Fibroblast of peridontal ligament (primary cell): ENCODE results near the gene P2RY14.
A peak's percentile ranks its signal among the peaks of the same experiment; 100 is the strongest.
"Not testable (repeated sequence)": the region's sequence is repeated elsewhere in the genome, so short reads cannot be mapped to it uniquely, and the experiment has no call there.

ENCODE experiments used
- DNase-seq: peaks from one replicate; pipeline ENCODE4 v3.0.0-alpha.2; 2010; ENCODE audit errors: extremely low read depth

Gene P2RY14

GRCh38 chr3:151262871-151263525, 15.3 kb downstream of the P2RY14 start:
- DNase-seq, result peak; percentile 72

DNA sequence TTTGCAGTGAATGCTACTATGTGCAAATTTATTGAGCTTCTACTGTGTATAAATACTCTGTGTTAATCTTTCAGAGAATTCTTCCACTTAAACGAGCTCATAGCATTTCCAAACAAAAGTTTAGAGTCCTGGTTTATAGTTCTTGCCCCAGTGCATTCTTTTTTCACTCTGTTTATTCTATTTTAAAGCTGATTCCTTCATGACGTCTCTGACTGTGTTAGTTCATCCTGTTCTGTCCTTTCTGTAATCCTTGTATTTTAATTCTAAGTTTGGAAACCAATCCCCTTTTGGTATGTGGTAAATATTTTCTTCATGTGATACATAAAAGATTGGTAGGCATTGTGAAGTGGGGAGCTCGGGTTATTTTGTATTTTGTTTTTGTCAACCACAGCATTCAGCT, 18.7 kb downstream of the P2RY14 start:
- peak; percentile 48 for DNase-seq

GRCh38 chr3:151256749-151257148, 21.6 kb downstream of the P2RY14 start:
- no peak for DNase-seq

DNA sequence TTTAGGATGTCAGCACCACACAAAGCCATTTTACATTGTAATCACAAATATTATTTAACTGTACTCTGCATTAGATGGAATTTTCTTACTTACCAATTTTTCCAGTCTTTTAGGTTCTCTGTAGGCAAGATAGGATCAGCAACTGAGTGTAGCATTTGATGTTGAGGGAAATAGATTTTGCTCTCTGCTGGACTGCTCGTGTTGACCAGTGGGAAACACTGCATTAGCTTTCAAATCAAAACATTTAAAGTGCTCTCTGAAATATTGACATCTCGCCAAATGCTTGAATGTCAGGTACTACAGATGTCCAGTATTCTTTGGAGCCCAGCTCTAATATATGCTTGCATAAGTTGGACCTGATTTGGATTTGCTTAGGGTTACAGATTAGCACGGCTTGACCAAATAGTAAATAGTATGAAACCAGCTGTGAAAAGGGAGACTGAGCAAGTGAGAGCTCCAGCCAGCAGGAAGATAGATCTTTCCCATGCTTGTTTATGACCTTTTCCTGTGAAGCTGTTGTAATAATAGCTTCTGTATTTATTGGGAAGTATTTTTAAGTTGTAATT, 29.5 kb downstream of the P2RY14 start:
- no peak for DNase-seq

DNA sequence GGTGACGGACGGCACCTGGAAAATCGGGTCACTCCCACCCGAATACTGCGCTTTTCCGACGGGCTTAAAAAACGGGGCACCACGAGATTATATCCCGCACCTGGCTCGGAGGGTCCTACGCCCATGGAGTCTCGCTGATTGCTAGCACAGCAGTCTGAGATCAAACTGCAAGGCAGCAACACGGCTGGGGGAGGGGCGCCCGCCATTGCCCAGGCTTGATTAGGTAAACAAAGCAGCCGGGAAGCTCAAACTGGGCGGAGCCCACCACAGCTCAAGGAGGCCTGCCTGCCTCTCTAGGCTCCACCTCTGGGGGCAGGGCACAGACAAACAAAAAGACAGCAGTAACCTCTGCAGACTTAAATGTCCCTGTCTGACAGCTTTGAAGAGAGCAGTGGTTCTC, 36.3 kb downstream of the P2RY14 start:
- DNase-seq, result not testable (repeated sequence)

DNA sequence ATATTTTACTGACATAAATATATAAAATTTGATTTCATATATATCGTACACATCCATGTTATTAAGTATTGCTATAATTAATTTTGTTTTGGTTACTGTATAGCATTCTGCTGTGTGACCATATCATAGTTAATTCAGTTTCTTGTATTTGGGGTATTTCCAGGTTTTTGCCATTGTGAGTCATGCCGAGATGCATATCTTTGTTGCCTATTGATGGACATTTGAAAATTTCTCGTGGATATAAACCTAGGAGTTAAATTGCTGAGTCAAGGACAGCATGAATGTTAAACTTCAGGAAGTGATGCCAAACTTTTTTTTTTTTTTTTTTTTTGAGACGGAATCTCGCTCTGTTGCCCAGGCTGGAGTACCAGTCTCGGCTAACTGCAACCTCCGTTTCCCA, 41.6 kb downstream of the P2RY14 start:
- DNase-seq, result no peak

- no peak for DNase-seq
These were observed 42.0 kb downstream of the P2RY14 start for GRCh38 chr3:151236316-151236715.

- DNase-seq, result no peak
These were observed 43.5 kb downstream of the P2RY14 start for GRCh38 chr3:151234825-151235224.

- no peak for DNase-seq
These were observed 45.4 kb downstream of the P2RY14 start for GRCh38 chr3:151232991-151233390.

DNA sequence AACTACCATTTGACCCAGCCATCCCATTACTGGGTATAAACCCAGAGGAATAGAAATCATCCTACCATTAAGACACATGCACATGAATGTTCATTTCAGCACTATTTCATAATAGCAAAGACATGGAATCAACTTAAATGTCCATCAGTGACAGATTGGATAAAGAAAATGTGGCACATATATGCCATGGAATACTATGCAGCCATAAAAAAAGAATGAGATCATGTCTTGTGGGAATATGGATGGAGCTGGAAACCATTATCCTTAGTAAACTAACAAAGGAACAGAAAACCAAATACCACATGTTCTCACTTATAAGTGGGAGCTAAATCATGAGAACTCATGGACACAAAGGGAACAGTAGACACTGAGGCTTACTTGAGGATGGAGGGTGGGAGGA, 45.9 kb downstream of the P2RY14 start:
- DNase-seq, result not testable (repeated sequence)

DNA sequence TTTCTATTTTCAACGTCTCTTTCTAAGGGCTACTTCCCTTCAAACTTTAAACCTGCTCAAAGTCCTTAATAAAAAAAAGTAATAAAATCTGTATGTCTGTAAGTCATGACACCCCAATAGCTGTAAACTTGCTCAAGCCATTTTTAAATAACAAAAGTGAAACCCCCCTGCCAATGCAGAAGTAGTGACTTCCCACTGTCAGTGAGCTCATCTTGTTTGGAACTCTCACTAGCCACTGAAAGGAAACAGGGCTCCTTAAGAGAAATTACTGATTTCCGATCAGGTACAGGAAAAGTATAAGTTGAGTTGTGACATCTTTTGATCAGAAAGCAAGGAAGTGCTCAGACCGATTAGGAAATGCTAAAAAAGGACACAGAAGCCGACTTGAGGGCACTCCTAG, 47.7 kb downstream of the P2RY14 start:
- DNase-seq, result no peak

DNA sequence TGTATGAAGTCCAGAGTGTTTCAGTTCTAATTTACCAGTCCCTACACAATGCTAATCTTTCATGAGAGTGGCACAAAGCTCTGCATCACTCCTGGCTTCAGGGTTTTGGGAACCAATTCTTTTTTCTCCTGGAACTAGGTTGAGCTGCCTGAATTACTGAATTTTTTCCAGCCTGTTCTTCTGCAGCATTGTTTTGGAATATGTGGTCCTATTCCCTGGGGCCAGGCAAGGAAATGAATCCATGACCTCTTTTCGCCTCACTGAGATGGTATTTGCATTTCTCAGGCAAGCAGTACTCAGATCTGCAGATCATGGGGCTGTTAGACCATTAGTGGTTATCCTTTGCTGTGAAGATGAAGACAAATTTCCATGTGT, 49.7 kb downstream of the P2RY14 start:
- peak; percentile 84 for DNase-seq

DNA sequence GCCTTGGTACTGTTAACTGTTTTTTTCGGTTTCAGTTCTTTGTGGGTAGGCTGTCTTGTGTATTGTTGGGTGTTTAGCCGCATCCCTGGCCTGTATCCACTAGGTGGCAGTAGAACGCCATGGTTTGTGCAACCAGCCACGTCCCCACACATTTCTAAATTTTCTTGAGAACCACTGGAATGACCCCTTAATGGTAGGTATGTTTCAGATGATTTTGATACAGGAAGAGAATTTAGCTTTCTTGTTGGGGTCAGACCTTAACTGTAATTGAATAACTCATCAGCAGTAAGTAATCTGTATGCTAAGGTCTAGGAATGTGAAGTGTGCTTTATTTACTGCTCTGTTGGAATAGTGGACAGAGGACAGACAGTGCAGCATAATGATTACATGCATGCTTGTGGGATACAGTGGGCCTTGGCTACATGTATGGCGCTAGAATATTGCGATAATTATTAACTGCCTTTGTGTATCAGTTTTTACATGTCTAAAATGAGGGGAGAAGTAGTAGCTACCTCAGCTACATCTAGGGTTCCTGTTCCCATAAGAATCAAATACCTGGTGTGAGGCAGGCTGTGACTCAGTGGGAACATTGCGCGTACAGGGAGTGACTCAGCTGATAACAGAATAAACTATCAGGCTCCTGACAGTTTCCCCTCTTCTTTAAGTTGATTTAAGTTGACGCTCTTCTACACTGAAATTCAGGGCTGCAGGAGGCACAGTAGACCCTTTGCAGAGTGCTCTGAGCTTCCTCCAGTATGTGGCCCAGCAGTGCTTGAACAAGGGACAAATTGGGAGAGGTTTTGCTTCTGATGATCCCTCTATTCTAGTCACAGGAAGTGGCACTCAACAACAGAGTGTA, 50.3 kb downstream of the P2RY14 start:
- DNase-seq, result peak; percentile 89

DNA sequence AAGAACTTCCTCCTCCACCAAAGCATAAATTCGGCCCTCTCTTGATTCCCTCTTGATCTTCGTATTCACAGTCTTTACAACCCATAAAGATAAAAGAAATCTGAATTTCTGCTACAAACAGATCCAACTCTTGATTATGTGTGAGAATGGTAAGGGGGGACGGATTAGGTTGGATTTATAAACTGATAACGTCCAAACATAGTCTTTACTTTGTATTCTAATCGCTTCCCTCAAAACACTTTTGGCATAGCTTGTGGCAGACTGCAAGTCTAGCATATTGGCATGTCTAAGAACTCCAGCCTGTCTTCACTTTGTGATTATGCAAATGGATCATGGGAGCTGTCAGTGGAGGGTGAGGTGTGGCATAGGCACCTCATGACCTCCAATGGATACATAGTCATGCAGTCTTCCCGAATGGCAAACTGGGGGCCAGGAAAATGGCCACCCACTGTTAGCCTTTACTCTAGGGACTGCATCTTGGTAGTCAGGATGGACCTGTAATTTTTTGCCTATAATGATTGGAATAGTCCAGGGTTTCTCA, 51.0 kb downstream of the P2RY14 start:
- DNase-seq, result peak; percentile 8

- no peak for DNase-seq
These were observed 51.5 kb downstream of the P2RY14 start for GRCh38 chr3:151226825-151227224.

- DNase-seq, result peak; percentile 75
These were observed 52.2 kb downstream of the P2RY14 start for GRCh38 chr3:151226088-151226563.

GRCh38 chr3:151225040-151225975, 53.0 kb downstream of the P2RY14 start:
- no peak for DNase-seq

DNA sequence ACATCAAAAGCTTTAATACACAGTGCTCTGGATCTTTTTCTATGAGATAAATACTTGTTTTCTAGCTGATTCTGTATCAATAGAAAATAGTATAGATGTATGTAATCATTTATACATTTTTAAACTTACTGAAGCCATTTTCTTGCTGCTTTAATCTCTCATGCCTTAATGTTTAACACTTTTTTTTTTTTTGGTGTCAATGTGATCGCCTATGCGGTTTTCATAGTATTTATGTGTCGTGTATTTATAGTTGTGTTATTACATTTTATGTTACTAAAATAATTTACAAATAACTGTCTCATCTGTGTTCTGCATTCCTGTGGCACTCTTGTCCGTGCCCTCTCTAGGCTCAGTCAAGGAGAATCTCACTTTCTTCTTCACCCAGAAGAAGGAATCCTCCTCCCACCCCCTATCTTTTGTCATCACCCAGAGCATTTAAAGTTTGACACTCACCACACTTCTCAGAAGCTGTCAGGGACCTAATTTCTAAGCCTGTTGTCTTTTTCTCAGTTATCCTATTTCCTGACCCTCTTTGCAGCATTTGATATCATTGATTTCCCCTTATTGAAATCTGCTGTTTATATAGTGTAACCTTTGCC, 54.0 kb downstream of the P2RY14 start:
- DNase-seq, result no peak

DNA sequence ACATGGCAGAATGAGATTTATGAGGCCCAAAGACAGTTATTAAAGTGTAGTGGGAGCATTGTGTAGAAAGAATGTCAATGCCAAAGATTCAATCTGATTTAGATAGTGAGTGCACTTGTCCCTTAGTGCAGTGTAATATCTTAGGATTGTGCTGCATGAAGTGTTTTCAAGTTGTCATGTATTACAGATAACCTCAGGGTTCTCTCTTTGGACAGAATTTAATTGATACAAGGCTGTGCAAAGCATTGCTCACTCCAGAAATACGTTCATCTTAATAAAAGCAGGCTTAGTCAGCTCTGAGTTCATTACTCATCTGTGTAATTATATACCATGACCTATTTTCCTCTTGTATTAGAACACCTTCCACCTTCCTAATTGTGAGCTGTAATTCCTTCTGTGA, 59.3 kb downstream of the P2RY14 start:
- peak; percentile 61 for DNase-seq

DNA sequence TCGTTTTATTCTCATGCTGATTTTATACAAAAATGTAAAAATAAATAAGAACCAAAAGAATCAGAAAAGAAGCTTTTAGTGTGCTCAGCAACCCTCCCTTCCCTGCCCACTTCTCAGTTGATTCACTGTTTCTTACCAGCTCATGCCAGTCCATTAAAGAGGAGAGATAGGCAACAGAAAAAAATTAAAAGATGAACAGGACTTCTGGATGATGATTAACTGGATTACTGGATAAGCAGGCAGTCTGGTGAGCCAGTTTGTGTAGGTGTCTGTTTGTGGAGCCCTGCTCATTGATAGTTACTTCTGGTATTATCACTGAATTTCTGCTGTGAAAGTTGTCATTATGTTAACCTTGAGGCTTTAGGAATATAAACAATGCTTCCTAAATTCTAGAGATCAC, 60.2 kb downstream of the P2RY14 start:
- DNase-seq, result no peak
